Body of pancreas (tissue), 4 donors: ENCODE results near the gene TRPC4.

Experiments
- CTCF ChIP-seq, 7 experiments: fragments of 450-650 bp in 4 of 7; fragments of 200-600 bp in 3 of 7; sonication (generic) in 3 of 7; IDR thresholded peaks; one replicate each; pipeline ENCODE4 v1.5.1; 2016 to 2019; ENCODE audit warnings: antibody characterized with exemption in 7 of 7
- POLR2A ChIP-seq, 3 donors: fragments of 450-650 bp; IDR thresholded peaks; one replicate each; pipeline ENCODE4 v1.6.1; 2016; ENCODE audit warnings: antibody characterized with exemption in 3 of 3, mild to moderate bottlenecking in 2 of 3

GRCh38 chr13:37707739-37708500, 161.7 kb downstream of the TRPC4 start:
- TF ChIP-seq CTCF (IDR thresholded peaks at IDR 0.05) (no peak), POLR2A (IDR thresholded peaks at IDR 0.05) (no peak)
